GM12892 (cell line): Measurements from ENCODE around the gene PCGF3.

ENCODE experiments used
- POLR2A ChIP-seq: IDR thresholded peaks from 2 replicates; pipeline ENCODE4 v1.6.1; 2011; ENCODE audit warnings: low read depth, low read length, control low read depth
- POLR2AphosphoS5 ChIP-seq: IDR thresholded peaks from 2 replicates; pipeline ENCODE4 v1.6.1; 2011; ENCODE audit warnings: low read depth, low read length, control low read depth
- TAF1 ChIP-seq: IDR thresholded peaks from 2 replicates; pipeline ENCODE4 v1.6.1; 2011; ENCODE audit warnings: low read depth, mild to moderate bottlenecking, control low read depth, low read length, borderline replicate concordance

GRCh38 chr4:732486-732885 lies 26.9 kb downstream of the PCGF3 start:
- no peak for TF ChIP-seq POLR2AphosphoS5
- no peak for TF ChIP-seq POLR2A
- TF ChIP-seq TAF1: no peak
